GM20000 (cell line): ENCODE data around the gene TGM5.

ENCODE experiments used
- DNase-seq: peaks from one replicate; pipeline ENCODE4 v3.0.0; 2012; ENCODE audit warnings: low spot score
- TF ChIP-seq, protein P1 (sequence below): IDR thresholded peaks from 2 replicates; pipeline ENCODE4 v1.5.1; 2012; ENCODE audit warnings: mild to moderate bottlenecking, control low read depth; ENCODE audit errors: extremely low read depth, missing control alignments

The TGM5 gene

GRCh38 chr15:43266386-43266785 lies 342 bp downstream of the TGM5 start:
- TF ChIP-seq, protein P1, sequence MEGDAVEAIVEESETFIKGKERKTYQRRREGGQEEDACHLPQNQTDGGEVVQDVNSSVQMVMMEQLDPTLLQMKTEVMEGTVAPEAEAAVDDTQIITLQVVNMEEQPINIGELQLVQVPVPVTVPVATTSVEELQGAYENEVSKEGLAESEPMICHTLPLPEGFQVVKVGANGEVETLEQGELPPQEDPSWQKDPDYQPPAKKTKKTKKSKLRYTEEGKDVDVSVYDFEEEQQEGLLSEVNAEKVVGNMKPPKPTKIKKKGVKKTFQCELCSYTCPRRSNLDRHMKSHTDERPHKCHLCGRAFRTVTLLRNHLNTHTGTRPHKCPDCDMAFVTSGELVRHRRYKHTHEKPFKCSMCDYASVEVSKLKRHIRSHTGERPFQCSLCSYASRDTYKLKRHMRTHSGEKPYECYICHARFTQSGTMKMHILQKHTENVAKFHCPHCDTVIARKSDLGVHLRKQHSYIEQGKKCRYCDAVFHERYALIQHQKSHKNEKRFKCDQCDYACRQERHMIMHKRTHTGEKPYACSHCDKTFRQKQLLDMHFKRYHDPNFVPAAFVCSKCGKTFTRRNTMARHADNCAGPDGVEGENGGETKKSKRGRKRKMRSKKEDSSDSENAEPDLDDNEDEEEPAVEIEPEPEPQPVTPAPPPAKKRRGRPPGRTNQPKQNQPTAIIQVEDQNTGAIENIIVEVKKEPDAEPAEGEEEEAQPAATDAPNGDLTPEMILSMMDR, result no peak
- no peak for DNase-seq

DNA sequence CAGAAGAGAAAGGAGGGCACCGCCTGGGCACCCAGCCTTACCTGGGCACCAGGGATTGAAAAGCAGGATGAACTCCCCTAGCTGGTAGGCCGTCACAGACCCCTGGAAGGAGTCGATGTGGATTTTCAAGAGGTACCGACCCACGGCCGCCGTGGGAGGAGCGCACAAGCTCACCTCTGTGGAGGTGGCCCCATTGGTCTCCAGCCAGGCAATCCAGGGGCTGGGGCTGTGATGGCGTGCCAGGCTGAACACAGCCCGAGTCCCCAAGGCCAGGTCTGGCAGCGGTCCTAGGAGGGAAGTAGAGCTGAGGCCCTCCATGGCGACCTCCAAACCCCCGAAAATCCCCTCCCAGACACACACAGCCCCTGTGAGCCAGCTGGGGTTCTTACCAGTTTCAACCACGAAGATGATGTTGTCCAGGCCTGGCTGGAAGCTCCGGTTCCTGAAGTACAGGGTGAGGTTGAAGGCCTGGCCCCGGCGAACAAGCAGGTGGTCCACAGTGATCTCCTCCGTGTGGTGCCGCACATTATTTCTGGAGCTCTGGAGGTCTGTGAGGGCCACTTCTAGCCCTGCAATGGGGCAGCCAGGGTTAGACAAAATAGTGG lies 6.6 kb downstream of the TGM5 start:
- no peak for DNase-seq
- TF ChIP-seq, protein P1, result no peak

- TF ChIP-seq, protein P1, result no peak
- no peak for DNase-seq
Measured at GRCh38 chr15:43258781-43259180, 7.9 kb downstream of the TGM5 start.

DNA sequence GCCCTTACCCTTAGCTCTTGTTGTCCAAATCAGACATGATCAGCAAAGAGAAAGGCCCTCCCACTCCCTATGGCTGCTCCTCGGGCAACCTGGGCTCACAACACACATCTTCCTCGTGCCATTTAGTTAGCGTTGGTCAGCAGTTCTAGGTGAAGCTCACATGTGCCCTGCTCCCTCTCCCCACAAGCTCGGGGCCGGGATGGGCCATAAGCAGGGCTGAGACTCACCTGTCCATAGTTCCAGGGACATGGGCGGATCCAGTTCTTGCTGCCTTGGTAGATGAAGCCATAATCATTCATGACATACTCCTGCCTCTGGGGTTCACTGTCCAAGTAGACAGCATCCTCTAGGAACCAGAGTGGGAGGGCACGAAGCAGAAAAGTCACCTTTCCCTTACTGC lies 10.4 kb downstream of the TGM5 start:
- DNase-seq, result no peak
- TF ChIP-seq, protein P1, result no peak

GRCh38 chr15:43255376-43255775 lies 11.4 kb downstream of the TGM5 start:
- TF ChIP-seq, protein P1, result no peak
- DNase-seq, result no peak

- DNase-seq, result peak; percentile 65
- TF ChIP-seq, protein P1, result no peak
Measured at GRCh38 chr15:43253431-43254403, 13.0 kb downstream of the TGM5 start.

GRCh38 chr15:43251871-43252250 lies 14.9 kb downstream of the TGM5 start:
- TF ChIP-seq, protein P1, result no peak
- no peak for DNase-seq
